Measurements from ENCODE around the gene ERCC1. TPM values are rescaled to one million over a fixed set of nuclear protein-coding genes. Genes with fewer than 3 reads are reported as not detected.

The ERCC1 gene
- total and polyA plus RNA-seq, 2 of the 13 experiments (the other 11 are each of a cell fraction or from before 2014, with no cell fraction given): 40.0 to 66.4 TPM

DNA sequence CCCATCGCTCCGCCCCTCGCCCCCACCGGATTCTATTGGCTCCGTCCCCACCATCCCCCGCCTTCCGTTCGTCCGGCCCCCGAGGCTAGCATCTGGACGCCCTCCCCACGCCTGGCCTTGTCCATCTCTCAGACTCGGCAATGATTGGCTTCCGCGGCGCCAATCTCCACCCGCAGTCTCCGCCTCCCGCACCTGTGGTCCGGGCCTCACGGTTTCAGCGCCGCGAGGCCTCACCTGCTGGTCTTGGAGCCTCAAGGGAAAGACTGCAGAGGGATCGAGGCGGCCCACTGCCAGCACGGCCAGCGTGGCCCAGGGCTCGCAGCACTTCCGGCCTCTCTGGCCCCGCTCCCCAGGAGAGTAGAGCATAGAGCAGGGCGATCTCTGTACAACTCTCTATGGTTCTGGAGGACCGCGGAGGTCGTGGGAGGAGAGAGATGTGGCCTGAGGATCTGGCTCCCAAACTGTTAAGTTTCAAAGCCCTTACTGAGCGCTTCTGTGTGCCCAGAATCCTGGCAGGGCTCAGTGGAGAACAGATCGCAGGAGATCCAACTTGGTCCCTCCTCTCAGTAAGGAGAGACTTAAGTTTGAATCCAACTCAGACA is at the start of gene ERCC1 (continued):
- 0 out of 4 replicates have a peak, but pooled peaks of 1 of the 2 experiments have one; percentile 17 for TF ChIP-seq EP300 (IDR thresholded peaks at IDR 0.05; ENCODE audit: low read depth in 2 of 2, low read length in 2 of 2)
- peak; percentile 32; the same call in 1 of the 2 replicates for TF ChIP-seq EP300 (CRISPR knock-in tag; IDR thresholded peaks at IDR 0.05; ENCODE audit: borderline replicate concordance)
- TF ChIP-seq RBAK (CRISPR knock-in tag; IDR thresholded peaks at IDR 0.05): no peak
- TF ChIP-seq ZNF576 (CRISPR knock-in tag; IDR thresholded peaks at IDR 0.05): no peak
- TF ChIP-seq RARG (CRISPR knock-in tag; IDR thresholded peaks at IDR 0.05; ENCODE audit: low read depth): 0 out of 2 replicates have a peak, but pooled peaks have one; percentile 38
- no peak for TF ChIP-seq ESRRA (CRISPR knock-in tag; IDR thresholded peaks at IDR 0.05; ENCODE audit: low read depth)
- peak; percentile 92 for TF ChIP-seq HBP1 (CRISPR knock-in tag; IDR thresholded peaks at IDR 0.05; ENCODE audit: low read depth)
- no peak for TF ChIP-seq ZNF720 (CRISPR knock-in tag; IDR thresholded peaks at IDR 0.05)
- TF ChIP-seq ZNF224 (CRISPR knock-in tag; IDR thresholded peaks at IDR 0.05): peak; percentile 37; the same call in 1 of the 2 replicates
- no peak for TF ChIP-seq NFATC3 (CRISPR knock-in tag; IDR thresholded peaks at IDR 0.05)
- peak; percentile 75 for TF ChIP-seq HDAC1 (CRISPR knock-in tag; IDR thresholded peaks at IDR 0.05)
- TF ChIP-seq, protein P1, sequence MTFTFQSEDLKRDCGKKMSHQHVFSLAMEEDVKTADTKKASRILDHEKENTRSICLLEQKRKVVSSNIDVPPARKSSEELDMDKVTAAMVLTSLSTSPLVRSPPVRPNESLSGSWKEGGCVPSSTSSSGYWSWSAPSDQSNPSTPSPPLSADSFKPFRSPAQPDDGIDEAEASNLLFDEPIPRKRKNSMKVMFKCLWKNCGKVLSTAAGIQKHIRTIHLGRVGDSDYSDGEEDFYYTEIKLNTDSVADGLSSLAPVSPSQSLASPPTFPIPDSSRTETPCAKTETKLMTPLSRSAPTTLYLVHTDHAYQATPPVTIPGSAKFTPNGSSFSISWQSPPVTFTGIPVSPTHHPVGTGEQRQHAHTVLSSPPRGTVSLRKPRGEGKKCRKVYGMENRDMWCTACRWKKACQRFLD (CRISPR knock-in tag; IDR thresholded peaks at IDR 0.05; ENCODE audit: borderline replicate concordance): peak; percentile 76; the same call in 1 of the 2 replicates
- peak; percentile 95 for TF ChIP-seq ZNF761 (CRISPR knock-in tag; conservative IDR thresholded peaks at IDR 0.05)
- TF ChIP-seq ZNF598 (CRISPR knock-in tag; IDR thresholded peaks at IDR 0.05; ENCODE audit: borderline replicate concordance): 0 out of 2 replicates have a peak, but pooled peaks have one; percentile 49
- TF ChIP-seq ZNF709 (CRISPR knock-in tag; IDR thresholded peaks at IDR 0.05): peak; percentile 79; the same call in 1 of the 2 replicates
